Adipocyte (in vitro differentiated cells): Measurements from ENCODE around the gene TRPC1.

ENCODE experiments used
- DNase-seq: peaks from one replicate; pipeline ENCODE4 v3.0.0-alpha.2; 2015; ENCODE audit warnings: low read depth
- H3K27me3 ChIP-seq: replicated peaks from 2 replicates; pipeline ENCODE4 v1.7.0; 2013; ENCODE audit warnings: mild to moderate bottlenecking, low read length, moderate library complexity; ENCODE audit not compliant: control insufficient read depth, insufficient read depth
- H3K36me3 ChIP-seq: 2 replicates; pipeline ENCODE4 v1.7.0; 2013; ENCODE audit warnings: low read length, mild to moderate bottlenecking, moderate library complexity; ENCODE audit not compliant: control insufficient read depth, insufficient read depth, severe bottlenecking
- H3K4me1 ChIP-seq: 2 replicates; pipeline ENCODE4 v1.7.0; 2013; ENCODE audit warnings: mild to moderate bottlenecking, low read length, moderate library complexity; ENCODE audit not compliant: control insufficient read depth, insufficient read depth
- H3K4me3 ChIP-seq: 2 replicates; pipeline ENCODE4 v1.7.0; 2013; ENCODE audit warnings: mild to moderate bottlenecking, low read length, moderate library complexity
- H3K9ac ChIP-seq: 2 replicates; pipeline ENCODE4 v1.7.0; 2013; ENCODE audit warnings: mild to moderate bottlenecking, low read length, moderate library complexity
- H3K9me3 ChIP-seq: 2 replicates; pipeline ENCODE4 v1.7.0; 2013; ENCODE audit warnings: mild to moderate bottlenecking, low read length, moderate library complexity; ENCODE audit not compliant: control insufficient read depth

TRPC1 gene

DNA sequence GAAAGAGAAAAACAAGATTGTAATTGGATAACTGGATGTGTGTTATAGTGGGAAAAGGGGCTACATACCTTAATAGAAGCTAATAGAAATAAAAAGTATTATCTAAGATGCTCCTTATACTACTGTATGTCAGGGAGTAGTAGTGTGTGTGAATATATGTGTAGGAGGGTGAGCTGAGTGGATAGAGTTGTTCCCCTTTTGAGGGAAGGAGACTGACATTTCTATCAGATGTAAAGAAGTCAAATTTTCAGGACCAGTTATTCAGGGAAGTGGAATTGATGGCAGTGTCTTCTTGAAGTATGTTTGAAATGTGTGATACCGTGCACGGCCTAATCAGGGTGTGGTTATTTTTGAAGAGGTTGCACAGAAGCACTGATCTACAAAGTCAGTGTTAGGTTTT lies 116.0 kb downstream of the TRPC1 start:
- H3K36me3 ChIP-seq: peaks cover 37% of the 10 kb centered on the region
- H3K9me3 ChIP-seq: peaks cover 3% of the 10 kb centered on the region
- no peaks in the 10 kb centered on the region for H3K27me3 ChIP-seq
- H3K4me1 ChIP-seq: no peaks in the 10 kb centered on the region
- no peak overlapping the region for H3K4me3 ChIP-seq
- no peak overlapping the region for H3K9ac ChIP-seq
- DNase-seq: no peak

DNA sequence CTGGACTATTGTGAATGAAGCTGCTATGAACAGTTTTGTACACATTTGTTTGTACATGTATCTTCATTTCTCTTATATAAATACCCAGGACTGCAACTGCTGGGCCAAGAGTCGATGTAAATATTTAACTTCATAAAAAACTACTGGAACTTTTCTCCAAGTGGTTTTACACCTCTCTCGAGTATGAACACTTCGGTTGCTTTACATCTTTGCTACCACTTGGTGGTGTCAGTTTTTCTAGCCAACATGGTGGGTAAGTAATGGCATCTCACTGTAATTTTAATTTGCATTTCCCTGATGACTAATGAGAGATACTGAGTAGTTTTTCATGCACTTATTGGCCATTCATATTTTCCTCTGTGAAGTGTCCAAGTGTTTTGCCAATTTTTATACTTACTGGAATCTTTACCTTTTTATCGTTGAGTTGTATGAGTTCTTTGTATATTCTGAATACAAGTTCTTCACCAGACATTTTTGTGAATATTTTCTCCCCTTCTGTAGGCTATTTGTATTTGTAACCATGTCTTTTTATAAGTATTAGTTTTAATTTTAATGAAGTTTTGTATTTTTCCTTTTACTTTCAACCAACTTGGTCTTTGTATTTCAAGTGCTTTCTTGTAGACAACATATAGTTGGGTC lies 120.6 kb downstream of the TRPC1 start:
- no peaks in the 10 kb centered on the region for H3K27me3 ChIP-seq
- peaks cover 42% of the 10 kb centered on the region for H3K36me3 ChIP-seq
- H3K9me3 ChIP-seq: no peaks in the 10 kb centered on the region
- DNase-seq: peak; percentile 43
- H3K4me3 ChIP-seq: no peak overlapping the region
- no peak overlapping the region for H3K9ac ChIP-seq
- H3K4me1 ChIP-seq: peaks cover 19% of the 10 kb centered on the region

DNA sequence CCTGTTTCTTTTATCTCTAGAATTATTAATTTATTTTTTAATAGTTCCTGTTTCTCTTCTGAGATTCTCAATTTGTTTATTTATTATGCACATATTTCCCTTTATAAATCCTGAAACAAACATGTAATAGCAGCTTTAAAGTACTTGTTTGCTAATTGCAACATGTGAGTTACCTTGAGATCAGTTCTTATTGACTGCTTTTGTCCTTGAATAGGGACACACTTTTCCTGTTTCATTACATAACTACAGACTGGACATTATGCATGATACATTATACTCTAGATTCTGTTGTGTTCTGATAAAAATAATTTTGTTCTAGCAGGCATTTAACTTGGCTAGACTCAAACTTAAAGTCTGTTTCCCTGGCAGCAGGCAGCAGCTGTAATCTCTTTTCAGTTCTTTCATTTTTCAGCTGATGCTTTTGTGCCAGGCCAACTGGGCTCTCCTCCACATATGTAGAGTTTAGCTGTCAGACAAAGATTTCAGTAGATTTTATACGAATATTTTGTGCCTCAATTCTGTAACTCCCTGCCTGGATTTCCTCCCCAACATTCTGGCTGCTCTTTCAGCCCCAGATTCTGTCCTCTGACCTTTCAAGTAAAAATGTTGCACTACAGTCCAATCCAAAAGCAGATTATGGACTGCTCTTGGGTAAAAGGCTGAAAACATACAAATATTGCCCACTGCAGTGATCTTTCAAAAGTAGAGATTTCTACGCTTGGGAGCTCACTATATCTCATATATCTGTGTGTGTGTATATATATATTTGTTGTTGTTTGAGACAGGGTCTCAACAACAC lies 123.1 kb downstream of the TRPC1 start:
- peaks cover 6% of the 10 kb centered on the region for H3K9me3 ChIP-seq
- H3K36me3 ChIP-seq: peaks cover 34% of the 10 kb centered on the region
- no peak overlapping the region for H3K4me3 ChIP-seq
- H3K9ac ChIP-seq: peak overlapping the region; percentile 7
- DNase-seq: no peak
- H3K27me3 ChIP-seq: no peaks in the 10 kb centered on the region
- H3K4me1 ChIP-seq: peaks cover 43% of the 10 kb centered on the region

DNA sequence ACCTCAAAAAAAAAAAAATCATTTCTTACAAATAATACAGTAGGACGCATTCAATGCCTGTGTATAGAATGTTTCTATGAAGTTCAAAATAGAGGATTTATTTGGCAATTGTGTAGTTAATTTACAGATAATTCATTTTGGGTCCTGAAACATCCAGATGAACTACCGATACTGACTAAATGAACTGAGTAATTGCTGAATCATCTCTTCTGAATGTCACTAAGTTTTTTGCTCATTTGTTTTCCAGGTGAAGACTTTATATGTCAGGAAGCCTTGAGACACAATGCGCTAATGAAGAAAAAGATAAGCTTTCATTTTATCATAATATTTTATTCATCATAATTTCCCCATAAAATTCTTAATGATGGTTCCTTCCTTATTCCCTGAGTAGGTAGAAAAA lies 125.3 kb downstream of the TRPC1 start:
- H3K27me3 ChIP-seq: no peaks in the 10 kb centered on the region
- H3K4me1 ChIP-seq: peaks cover 58% of the 10 kb centered on the region
- no peak for DNase-seq
- peaks cover 22% of the 10 kb centered on the region for H3K36me3 ChIP-seq
- no peak overlapping the region for H3K9ac ChIP-seq
- H3K4me3 ChIP-seq: no peak overlapping the region
- peaks cover 6% of the 10 kb centered on the region for H3K9me3 ChIP-seq

DNA sequence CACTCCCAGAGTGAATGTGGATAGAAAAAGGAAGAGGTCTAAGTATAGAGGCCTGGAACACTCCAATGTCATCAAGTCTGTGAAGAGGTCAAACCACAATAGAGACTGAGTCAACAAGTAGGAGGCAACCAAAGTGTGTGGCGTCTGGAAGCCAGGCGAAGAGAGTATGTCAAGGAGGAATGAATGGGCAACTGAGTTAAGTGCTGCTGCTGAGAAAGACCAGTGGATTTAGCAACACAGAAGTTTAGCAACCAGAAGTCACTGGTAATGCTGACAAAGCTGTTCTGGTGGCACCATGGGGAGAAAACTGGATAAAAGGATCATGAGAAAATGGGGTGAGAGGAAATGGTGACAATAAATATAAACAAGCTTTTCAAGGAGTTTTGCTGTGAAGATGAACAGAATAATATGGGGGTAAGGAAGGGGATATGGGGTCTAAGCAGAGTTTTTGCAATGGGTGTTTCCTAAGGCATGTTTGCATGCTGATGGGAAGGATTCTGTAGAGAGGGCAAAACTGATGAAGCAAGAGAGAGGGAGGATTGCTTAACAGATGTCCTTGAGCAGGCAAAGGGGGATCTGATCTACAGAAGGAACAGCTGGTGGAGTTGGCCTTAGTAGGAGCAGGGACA lies 126.7 kb downstream of the TRPC1 start:
- H3K4me1 ChIP-seq: peaks cover 64% of the 10 kb centered on the region
- DNase-seq: peak; percentile 68
- peak overlapping the region; percentile 25 for H3K9ac ChIP-seq
- H3K27me3 ChIP-seq: no peaks in the 10 kb centered on the region
- H3K4me3 ChIP-seq: peak overlapping the region; percentile 14
- peaks cover 14% of the 10 kb centered on the region for H3K36me3 ChIP-seq
- H3K9me3 ChIP-seq: peaks cover 6% of the 10 kb centered on the region

DNA sequence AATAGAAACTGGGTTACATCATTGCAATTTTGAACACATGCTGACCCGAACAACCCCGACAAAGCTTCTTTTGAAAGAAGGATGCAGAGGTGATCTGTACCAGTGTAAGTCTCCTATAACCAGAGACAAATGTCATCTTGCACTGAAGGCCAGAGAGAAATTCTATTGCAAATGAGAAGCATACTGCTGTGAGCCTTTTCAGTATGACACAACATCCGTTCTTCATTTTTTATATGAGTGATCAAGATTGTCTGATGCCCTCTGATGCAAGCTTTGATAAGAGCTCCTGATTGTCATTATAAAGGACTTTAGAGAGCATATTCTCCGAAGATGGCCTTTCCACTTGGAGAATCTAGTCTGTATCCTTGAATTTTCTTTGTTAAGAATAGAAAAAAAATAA lies 128.2 kb downstream of the TRPC1 start:
- DNase-seq: no peak
- Histone ChIP-seq H3K4me3 (no peak overlapping the region), H3K4me1 (peaks cover 60% of the 10 kb centered on the region), H3K9ac (no peak overlapping the region), H3K27me3 (no peaks in the 10 kb centered on the region), H3K9me3 (peaks cover 6% of the 10 kb centered on the region), H3K36me3 (peaks cover 11% of the 10 kb centered on the region)

DNA sequence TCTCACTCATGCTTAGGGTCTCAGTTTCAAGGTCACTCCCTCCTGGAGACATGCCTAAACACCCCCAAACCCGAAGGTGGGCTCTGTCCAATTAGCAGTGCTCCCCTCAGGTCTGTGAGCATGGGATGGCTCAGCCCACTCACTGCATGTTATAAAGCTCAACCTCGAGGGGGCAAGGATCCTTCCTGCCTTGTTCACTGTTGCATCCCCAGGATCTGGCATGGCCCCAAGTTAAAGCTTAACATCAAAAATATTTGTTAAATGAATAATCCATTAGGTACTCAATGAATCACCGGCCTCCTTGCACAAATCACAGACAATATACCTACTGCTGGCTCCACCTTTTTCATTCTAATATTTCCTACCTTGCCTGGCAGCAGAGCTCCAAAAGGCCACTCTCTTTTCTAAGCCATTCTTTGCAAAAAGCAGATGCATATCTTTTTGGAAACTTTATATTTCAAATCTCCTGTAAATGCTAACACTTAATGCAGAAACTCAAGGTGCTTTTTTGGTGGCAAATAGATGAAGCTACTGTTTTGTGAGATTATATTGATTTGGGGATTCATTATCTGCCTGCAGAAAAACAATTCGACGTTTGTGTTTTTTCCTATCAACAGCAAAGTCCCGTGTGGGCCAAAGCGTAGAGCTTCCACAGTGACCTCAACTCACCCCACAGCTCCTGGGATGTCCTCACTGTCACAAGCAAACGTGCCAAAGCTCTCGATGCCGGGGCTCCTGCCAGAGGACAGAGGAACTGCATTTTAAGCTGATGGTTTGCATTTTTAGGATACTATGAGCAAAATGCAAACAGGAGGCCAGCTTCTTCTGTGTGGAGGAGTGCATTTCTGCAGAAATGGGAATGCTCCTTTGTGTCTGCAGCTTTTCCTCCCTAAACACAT lies 129.7 kb downstream of the TRPC1 start:
- H3K27me3 ChIP-seq: no peaks in the 10 kb centered on the region
- no peaks in the 10 kb centered on the region for H3K36me3 ChIP-seq
- H3K9ac ChIP-seq: peak overlapping the region; percentile 35
- H3K9me3 ChIP-seq: peaks cover 6% of the 10 kb centered on the region
- DNase-seq: peak; percentile 2
- peaks cover 50% of the 10 kb centered on the region for H3K4me1 ChIP-seq
- H3K4me3 ChIP-seq: peak overlapping the region; percentile 31

DNA sequence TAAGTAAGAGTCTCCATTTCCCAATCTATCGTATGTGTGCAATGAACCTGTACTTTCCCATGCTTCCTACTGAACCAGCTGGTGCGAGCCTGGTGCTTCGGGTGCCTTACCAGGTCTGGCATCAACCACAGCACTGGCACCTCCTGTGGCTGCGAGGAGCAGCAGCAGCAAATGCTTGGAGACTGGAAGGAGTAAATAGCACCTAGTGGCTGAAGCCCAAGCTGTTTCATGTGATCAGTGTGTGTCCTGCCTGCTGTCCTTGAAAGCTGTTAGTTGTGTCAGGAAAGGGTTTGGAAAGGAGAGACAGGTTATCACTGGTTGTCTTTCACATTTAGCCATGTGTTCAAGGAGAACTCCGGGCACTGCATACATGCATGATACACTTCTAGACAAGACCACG lies 133.2 kb downstream of the TRPC1 start:
- H3K36me3 ChIP-seq: peaks cover 4% of the 10 kb centered on the region
- DNase-seq: no peak
- H3K9me3 ChIP-seq: no peaks in the 10 kb centered on the region
- H3K27me3 ChIP-seq: no peaks in the 10 kb centered on the region
- H3K4me1 ChIP-seq: peaks cover 20% of the 10 kb centered on the region
- H3K9ac ChIP-seq: no peak overlapping the region
- H3K4me3 ChIP-seq: no peak overlapping the region
